Osteocyte (in vitro differentiated cells): ENCODE measurements around the gene HBG1. TPM values are rescaled to one million over a fixed set of nuclear protein-coding genes. Genes with fewer than 3 reads are reported as not detected.
"Not testable (repeated sequence)": the region's sequence is repeated elsewhere in the genome, so short reads cannot be mapped to it uniquely, and the experiment has no call there.

ENCODE experiments used
- DNase-seq: peaks from one replicate; pipeline ENCODE4 v3.0.0; 2021; ENCODE audit warnings: mixed read lengths; ENCODE audit not compliant: unreplicated experiment; ENCODE audit errors: extremely low spot score
- H3K27ac Mint-ChIP-seq: one replicate; pipeline ENCODE4 v1.8.0; 2021; ENCODE audit warnings: mild to moderate bottlenecking, mixed read lengths; ENCODE audit not compliant: unreplicated experiment
- H3K27me3 Mint-ChIP-seq: one replicate; pipeline ENCODE4 v1.8.0; 2021; ENCODE audit warnings: mixed read lengths; ENCODE audit not compliant: unreplicated experiment
- H3K36me3 Mint-ChIP-seq: one replicate; pipeline ENCODE4 v1.8.0; 2021; ENCODE audit warnings: mixed read lengths; ENCODE audit not compliant: unreplicated experiment
- H3K4me1 Mint-ChIP-seq: one replicate; pipeline ENCODE4 v1.8.0; 2021; ENCODE audit warnings: mixed read lengths; ENCODE audit not compliant: unreplicated experiment
- H3K4me3 Mint-ChIP-seq: one replicate; pipeline ENCODE4 v1.8.0; 2021; ENCODE audit warnings: mild to moderate bottlenecking, moderate library complexity, mixed read lengths; ENCODE audit not compliant: unreplicated experiment
- H3K9me3 Mint-ChIP-seq: one replicate; pipeline ENCODE4 v1.8.0; 2021; ENCODE audit warnings: mixed read lengths; ENCODE audit not compliant: unreplicated experiment
- total RNA-seq: library from RNA; stranded (reverse); gene quantifications from 2 replicates; pipeline ENCODE4 v1.2.1, GENCODE V29; 2021
- TF ChIP-seq, protein P1 (sequence below): fragments of 200-600 bp; sonication (generic); IDR thresholded peaks from 2 replicates; pipeline ENCODE4 v1.5.0; 2021; ENCODE audit warnings: antibody characterized with exemption, mild to moderate bottlenecking, moderate library complexity

HBG1 gene
- total RNA-seq, 1 donor from 2014 or later, result not detected

DNA sequence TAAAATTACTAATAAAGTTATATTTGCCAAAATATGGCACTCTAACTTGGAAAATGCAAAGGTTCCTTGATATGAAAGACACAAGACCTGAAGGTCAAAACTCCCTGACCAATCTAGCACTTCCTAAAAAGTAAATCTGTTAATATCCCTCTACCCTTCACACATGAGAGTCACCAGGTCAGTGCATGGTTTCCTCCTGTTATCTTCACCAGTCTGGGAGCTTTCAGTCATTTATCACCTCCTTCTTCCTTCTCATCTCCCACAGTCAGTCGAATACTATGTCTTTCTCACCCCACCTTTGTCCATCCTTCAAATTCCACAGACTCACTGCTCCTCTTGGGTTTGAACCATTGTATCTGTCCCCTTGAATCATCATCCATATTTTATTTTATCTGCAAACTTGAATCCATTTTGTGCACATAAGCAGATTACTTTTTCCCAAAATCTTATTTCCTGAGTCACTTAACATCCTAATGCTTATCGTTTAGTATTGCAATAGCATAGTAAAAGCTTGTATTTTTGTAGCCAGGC is 17.4 kb upstream of the HBG1 start:
- H3K27ac Mint-ChIP-seq, result no peak overlapping the region
- DNase-seq, result no peak
- H3K4me3 Mint-ChIP-seq, result no peak overlapping the region
- H3K27me3 Mint-ChIP-seq, result peaks cover 63% of the 10 kb centered on the region
- peaks cover 4% of the 10 kb centered on the region for H3K9me3 Mint-ChIP-seq
- no peaks in the 10 kb centered on the region for H3K36me3 Mint-ChIP-seq
- TF ChIP-seq, protein P1, sequence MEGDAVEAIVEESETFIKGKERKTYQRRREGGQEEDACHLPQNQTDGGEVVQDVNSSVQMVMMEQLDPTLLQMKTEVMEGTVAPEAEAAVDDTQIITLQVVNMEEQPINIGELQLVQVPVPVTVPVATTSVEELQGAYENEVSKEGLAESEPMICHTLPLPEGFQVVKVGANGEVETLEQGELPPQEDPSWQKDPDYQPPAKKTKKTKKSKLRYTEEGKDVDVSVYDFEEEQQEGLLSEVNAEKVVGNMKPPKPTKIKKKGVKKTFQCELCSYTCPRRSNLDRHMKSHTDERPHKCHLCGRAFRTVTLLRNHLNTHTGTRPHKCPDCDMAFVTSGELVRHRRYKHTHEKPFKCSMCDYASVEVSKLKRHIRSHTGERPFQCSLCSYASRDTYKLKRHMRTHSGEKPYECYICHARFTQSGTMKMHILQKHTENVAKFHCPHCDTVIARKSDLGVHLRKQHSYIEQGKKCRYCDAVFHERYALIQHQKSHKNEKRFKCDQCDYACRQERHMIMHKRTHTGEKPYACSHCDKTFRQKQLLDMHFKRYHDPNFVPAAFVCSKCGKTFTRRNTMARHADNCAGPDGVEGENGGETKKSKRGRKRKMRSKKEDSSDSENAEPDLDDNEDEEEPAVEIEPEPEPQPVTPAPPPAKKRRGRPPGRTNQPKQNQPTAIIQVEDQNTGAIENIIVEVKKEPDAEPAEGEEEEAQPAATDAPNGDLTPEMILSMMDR, result no peak
- H3K4me1 Mint-ChIP-seq, result no peaks in the 10 kb centered on the region

DNA sequence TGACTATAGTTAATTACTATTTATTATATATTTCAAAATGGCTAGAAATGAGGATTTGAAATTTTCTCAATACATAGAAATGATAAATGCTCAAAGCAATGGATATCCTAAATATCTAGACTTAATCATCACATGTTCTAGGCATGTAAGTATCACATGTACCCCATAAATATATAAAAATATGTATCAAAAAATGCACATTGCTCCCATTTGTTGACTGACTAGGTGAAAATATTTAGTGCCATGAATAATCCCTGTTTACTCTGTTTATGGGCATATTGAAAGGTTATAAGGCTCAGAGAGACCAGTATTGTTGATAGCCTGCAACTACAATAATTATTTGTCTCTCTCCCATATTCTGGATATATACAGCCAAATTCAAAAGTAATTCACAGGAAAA is 17.0 kb upstream of the HBG1 start:
- Mint-ChIP-seq H3K27me3 (peaks cover 63% of the 10 kb centered on the region), H3K4me3 (no peak overlapping the region), H3K27ac (no peak overlapping the region), H3K36me3 (no peaks in the 10 kb centered on the region), H3K4me1 (no peaks in the 10 kb centered on the region), H3K9me3 (peaks cover 6% of the 10 kb centered on the region)
- TF ChIP-seq, protein P1, result no peak
- no peak for DNase-seq

DNA sequence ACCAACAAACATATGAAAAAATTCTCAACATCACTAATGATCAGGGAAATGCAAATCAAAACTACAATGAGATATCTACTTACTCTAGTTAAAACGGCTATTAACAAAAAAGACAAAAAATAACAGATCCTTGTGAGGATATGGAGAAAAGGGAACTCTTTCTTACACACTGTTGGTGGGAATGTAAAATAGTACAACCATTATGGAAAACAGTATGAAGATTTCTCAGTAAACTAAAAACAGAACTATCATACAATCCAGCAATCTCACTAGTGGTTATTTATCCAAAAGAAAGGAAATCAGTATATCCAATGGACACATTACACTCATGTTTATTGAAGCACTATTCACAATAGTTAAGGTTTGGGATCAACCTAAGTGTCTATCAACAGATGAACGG is 16.2 kb upstream of the HBG1 start:
- TF ChIP-seq, protein P1, result no peak
- Mint-ChIP-seq H3K36me3 (no peaks in the 10 kb centered on the region), H3K4me1 (no peaks in the 10 kb centered on the region), H3K9me3 (peaks cover 6% of the 10 kb centered on the region), H3K4me3 (no peak overlapping the region), H3K27me3 (peaks cover 65% of the 10 kb centered on the region), H3K27ac (no peak overlapping the region)
- DNase-seq, result no peak

DNA sequence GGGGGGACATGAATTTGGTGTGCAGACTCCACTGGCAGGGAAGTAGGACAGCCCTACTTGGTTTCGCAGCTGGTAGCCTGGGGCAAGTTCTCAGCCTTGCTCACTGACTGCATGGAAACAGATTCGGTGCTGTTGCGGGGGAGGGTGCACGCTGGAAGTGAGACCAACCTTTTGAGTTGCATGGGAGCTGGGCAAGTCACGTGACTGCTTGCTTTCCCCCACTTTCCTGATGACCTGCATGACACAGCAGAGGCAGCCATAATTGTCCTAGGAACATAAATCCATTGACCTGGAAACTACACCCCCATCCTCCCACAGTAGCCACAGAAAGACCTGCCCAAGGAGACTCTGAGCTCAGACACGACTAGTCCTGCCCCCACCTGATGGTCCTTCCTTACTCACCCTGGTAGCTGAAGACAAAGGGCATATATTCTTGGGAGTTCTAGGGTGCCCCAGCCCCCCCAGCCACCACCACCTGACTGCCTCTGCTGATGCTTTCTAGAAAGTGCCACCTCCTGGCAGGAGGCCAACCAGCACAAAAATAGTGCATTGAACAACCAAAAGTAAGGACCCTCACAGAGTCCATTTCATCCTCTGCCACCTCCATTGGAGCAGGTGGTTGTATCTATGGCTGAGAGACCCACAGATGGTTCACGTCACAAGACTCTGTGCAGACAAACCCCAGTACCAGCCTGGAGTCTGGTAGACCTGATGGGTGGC is 9.0 kb upstream of the HBG1 start:
- TF ChIP-seq, protein P1, result no peak
- no peaks in the 10 kb centered on the region for H3K36me3 Mint-ChIP-seq
- peaks cover 6% of the 10 kb centered on the region for H3K9me3 Mint-ChIP-seq
- no peaks in the 10 kb centered on the region for H3K4me1 Mint-ChIP-seq
- DNase-seq, result no peak
- H3K4me3 Mint-ChIP-seq, result no peak overlapping the region
- H3K27me3 Mint-ChIP-seq, result peaks cover 28% of the 10 kb centered on the region
- H3K27ac Mint-ChIP-seq, result no peak overlapping the region

DNA sequence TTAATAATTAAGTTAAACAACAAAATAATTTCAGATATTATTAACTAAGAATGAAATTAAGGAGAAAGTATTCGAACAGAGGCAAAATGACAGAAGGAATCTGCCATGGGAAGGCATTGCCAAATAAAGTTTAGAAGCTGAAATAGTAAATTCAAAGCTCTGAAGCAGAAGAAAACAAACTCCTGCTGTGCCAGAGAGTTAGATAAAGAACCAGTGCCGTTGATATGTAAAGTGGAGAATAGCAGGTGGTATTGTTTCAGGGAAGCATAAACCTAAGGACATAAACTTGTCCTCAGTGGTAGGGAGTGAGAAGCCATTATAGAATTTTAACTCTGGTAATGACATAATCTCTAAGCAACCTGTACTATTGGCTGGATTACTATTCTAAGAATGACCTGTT is 7.6 kb upstream of the HBG1 start:
- H3K27ac Mint-ChIP-seq, result no peak overlapping the region
- TF ChIP-seq, protein P1, result no peak
- H3K27me3 Mint-ChIP-seq, result peaks cover 28% of the 10 kb centered on the region
- peaks cover 3% of the 10 kb centered on the region for H3K9me3 Mint-ChIP-seq
- no peak for DNase-seq
- no peak overlapping the region for H3K4me3 Mint-ChIP-seq
- H3K36me3 Mint-ChIP-seq, result no peaks in the 10 kb centered on the region
- no peaks in the 10 kb centered on the region for H3K4me1 Mint-ChIP-seq

DNA sequence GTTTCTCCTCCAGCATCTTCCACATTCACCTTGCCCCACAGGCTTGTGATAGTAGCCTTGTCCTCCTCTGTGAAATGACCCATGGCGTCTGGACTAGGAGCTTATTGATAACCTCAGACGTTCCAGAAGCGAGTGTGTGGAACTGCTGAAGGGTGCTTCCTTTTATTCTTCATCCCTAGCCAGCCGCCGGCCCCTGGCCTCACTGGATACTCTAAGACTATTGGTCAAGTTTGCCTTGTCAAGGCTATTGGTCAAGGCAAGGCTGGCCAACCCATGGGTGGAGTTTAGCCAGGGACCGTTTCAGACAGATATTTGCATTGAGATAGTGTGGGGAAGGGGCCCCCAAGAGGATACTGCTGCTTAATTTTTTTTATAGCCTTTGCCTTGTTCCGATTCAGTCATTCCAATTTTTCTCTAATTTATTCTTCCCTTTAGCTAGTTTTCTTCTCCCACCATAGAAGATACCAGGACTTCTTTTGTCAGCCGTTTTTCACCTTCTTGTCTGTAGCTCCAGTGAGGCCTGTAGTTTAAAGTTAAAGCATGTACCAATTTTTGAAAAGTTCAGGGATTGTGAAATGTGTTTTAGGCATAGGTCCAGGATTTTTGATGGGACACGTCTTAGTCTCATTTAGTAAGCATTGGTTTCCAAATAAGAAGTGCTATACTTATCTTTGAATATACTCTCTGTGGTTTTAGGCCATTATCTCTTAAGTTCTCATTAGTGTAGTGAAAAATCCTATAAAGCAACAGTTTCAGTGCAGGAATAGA is 5.2 kb upstream of the HBG1 start, which contains the start of gene HBG2:
HBG2 (minus strand) TSS at position 136 of the 768 bp plus-strand sequence; CDS start at position 83, 53 bp downstream.
- not testable (repeated sequence) for DNase-seq, H3K36me3 Mint-ChIP-seq, H3K4me3 Mint-ChIP-seq, H3K4me1 Mint-ChIP-seq, H3K27ac Mint-ChIP-seq, H3K9me3 Mint-ChIP-seq
- peaks cover 28% of the 10 kb centered on the region for H3K27me3 Mint-ChIP-seq

DNA sequence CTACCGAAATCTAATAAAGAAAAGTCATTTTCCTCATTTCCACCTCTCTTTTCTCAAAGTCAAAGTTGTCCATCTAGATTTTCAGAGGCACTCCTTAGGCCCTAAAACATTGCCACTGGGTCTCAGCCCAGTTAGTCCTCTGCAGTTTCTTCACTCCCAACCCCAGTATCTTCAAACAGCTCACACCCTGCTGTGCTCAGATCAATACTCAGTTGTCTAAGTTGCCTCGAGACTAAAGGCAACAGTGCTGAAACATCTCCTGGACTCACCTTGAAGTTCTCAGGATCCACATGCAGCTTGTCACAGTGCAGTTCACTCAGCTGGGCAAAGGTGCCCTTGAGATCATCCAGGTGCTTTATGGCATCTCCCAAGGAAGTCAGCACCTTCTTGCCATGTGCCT is 4.4 kb upstream of the HBG1 start:
- not testable (repeated sequence) for H3K27ac Mint-ChIP-seq, DNase-seq, H3K4me3 Mint-ChIP-seq, H3K4me1 Mint-ChIP-seq, H3K36me3 Mint-ChIP-seq, H3K9me3 Mint-ChIP-seq
- peaks cover 24% of the 10 kb centered on the region for H3K27me3 Mint-ChIP-seq
